ENCODE measurements around the gene RPL9. TPM values are rescaled to one million over a fixed set of nuclear protein-coding genes. Genes with fewer than 3 reads are reported as not detected.

Gene RPL9
- total and polyA plus RNA-seq, 2 of the 13 experiments (the other 11 are each of a cell fraction or from before 2014, with no cell fraction given), result 993 to 2,148 TPM

GRCh38 chr4:39469429-39470077, 10.8 kb upstream of the RPL9 start (continued):
- TF ChIP-seq ZNF552 (CRISPR knock-in tag; IDR thresholded peaks at IDR 0.05; ENCODE audit: borderline replicate concordance), result no peak
- TF ChIP-seq E2F5 (CRISPR knock-in tag; conservative IDR thresholded peaks at IDR 0.05), result no peak
- TF ChIP-seq, protein P1, sequence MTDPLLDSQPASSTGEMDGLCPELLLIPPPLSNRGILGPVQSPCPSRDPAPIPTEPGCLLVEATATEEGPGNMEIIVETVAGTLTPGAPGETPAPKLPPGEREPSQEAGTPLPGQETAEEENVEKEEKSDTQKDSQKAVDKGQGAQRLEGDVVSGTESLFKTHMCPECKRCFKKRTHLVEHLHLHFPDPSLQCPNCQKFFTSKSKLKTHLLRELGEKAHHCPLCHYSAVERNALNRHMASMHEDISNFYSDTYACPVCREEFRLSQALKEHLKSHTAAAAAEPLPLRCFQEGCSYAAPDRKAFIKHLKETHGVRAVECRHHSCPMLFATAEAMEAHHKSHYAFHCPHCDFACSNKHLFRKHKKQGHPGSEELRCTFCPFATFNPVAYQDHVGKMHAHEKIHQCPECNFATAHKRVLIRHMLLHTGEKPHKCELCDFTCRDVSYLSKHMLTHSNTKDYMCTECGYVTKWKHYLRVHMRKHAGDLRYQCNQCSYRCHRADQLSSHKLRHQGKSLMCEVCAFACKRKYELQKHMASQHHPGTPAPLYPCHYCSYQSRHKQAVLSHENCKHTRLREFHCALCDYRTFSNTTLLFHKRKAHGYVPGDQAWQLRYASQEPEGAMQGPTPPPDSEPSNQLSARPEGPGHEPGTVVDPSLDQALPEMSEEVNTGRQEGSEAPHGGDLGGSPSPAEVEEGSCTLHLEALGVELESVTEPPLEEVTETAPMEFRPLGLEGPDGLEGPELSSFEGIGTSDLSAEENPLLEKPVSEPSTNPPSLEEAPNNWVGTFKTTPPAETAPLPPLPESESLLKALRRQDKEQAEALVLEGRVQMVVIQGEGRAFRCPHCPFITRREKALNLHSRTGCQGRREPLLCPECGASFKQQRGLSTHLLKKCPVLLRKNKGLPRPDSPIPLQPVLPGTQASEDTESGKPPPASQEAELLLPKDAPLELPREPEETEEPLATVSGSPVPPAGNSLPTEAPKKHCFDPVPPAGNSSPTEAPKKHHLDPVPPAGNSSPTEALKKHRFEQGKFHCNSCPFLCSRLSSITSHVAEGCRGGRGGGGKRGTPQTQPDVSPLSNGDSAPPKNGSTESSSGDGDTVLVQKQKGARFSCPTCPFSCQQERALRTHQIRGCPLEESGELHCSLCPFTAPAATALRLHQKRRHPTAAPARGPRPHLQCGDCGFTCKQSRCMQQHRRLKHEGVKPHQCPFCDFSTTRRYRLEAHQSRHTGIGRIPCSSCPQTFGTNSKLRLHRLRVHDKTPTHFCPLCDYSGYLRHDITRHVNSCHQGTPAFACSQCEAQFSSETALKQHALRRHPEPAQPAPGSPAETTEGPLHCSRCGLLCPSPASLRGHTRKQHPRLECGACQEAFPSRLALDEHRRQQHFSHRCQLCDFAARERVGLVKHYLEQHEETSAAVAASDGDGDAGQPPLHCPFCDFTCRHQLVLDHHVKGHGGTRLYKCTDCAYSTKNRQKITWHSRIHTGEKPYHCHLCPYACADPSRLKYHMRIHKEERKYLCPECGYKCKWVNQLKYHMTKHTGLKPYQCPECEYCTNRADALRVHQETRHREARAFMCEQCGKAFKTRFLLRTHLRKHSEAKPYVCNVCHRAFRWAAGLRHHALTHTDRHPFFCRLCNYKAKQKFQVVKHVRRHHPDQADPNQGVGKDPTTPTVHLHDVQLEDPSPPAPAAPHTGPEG (CRISPR knock-in tag; IDR thresholded peaks at IDR 0.05), result no peak
- TF ChIP-seq SOX6 (IDR thresholded peaks at IDR 0.05), result no peak
- TF ChIP-seq SOX6 (CRISPR knock-in tag; IDR thresholded peaks at IDR 0.05), result no peak; the same call in 1 of the 2 replicates
- TF ChIP-seq ZNF841 (CRISPR knock-in tag; IDR thresholded peaks at IDR 0.05; ENCODE audit: borderline replicate concordance), result no peak
- no peak for TF ChIP-seq FOXO1 (CRISPR knock-in tag; IDR thresholded peaks at IDR 0.05)
- TF ChIP-seq, protein P2, sequence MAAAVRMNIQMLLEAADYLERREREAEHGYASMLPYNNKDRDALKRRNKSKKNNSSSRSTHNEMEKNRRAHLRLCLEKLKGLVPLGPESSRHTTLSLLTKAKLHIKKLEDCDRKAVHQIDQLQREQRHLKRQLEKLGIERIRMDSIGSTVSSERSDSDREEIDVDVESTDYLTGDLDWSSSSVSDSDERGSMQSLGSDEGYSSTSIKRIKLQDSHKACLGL (CRISPR knock-in tag; IDR thresholded peaks at IDR 0.05), result no peak
- TF ChIP-seq ZNF800 (CRISPR knock-in tag; IDR thresholded peaks at IDR 0.05), result 0 out of 2 replicates have a peak, but pooled peaks have one; percentile 32
- TF ChIP-seq PBX3 (CRISPR knock-in tag; IDR thresholded peaks at IDR 0.05; ENCODE audit: borderline replicate concordance), result no peak
- 0 out of 2 replicates have a peak, but pooled peaks have one; percentile 21 for TF ChIP-seq ZFP1 (CRISPR knock-in tag; IDR thresholded peaks at IDR 0.05)
- TF ChIP-seq ZNF547 (CRISPR knock-in tag; IDR thresholded peaks at IDR 0.05), result no peak
- TF ChIP-seq MIER2 (CRISPR knock-in tag; IDR thresholded peaks at IDR 0.05), result peak; percentile 21; the same call in 1 of the 2 replicates
- no peak for TF ChIP-seq ZSCAN29 (CRISPR knock-in tag; conservative IDR thresholded peaks at IDR 0.05)
- no peak for TF ChIP-seq ZSCAN21 (CRISPR knock-in tag; IDR thresholded peaks at IDR 0.05; ENCODE audit: borderline replicate concordance)
- TF ChIP-seq ZNF580 (CRISPR knock-in tag; IDR thresholded peaks at IDR 0.05; ENCODE audit: borderline replicate concordance, low read depth), result no peak
- TF ChIP-seq MTERF4 (CRISPR knock-in tag; IDR thresholded peaks at IDR 0.05), result no peak
- peak; percentile 36; the same call in 1 of the 2 replicates for TF ChIP-seq ZNF124 (CRISPR knock-in tag; IDR thresholded peaks at IDR 0.05)

Measured in HepG2 (cell line).